PC-3 (cell line): ENCODE measurements around the gene ARHGEF28. TPM values are rescaled to one million over a fixed set of nuclear protein-coding genes. Genes with fewer than 3 reads are reported as not detected.

Experiments
- ATAC-seq: fragments of 200-7000 bp; cut with Tn5 transposase; 2 replicates; pipeline ENCODE4 v1.9.1; 2020; ENCODE audit warnings: mild to moderate bottlenecking, moderate library complexity
- BruUV-seq: library from RNA; stranded (reverse); fragments of 400-500 nt; replicated peaks from 2 replicates; lab custom pipeline; 2021; lab: Mats Ljungman, UMichigan
- CTCF ChIA-PET: fragments of 300-600 bp; sonication (Branson Sonifier 250); formaldehyde crosslinking; loops from one replicate; lab custom pipeline; 2022; ENCODE audit warnings: antibody characterized with exemption; lab: Charles Lee
- POLR2A ChIA-PET: fragments of 300-600 bp; sonication (Branson Sonifier 250); formaldehyde crosslinking; loops from one replicate; lab custom pipeline; 2022; ENCODE audit warnings: antibody characterized with exemption; ENCODE audit not compliant: unreplicated experiment; lab: Charles Lee
- DNase-seq: peaks from one replicate; pipeline ENCODE4 v3.0.0-alpha.2; 2015
- H2AFZ ChIP-seq: fragments of 300-600 bp; sonication (generic); 2 replicates; pipeline ENCODE4 v1.6.0; 2016; ENCODE audit warnings: antibody characterized with exemption, low read length
- H3F3A ChIP-seq: fragments of 300-600 bp; sonication (generic); one replicate; pipeline ENCODE4 v1.6.0; 2017; ENCODE audit warnings: antibody characterized with exemption, low read length, control low read depth, mild to moderate bottlenecking; ENCODE audit not compliant: unreplicated experiment
- H3K27ac ChIP-seq: fragments of 300-600 bp; sonication (generic); 2 replicates; pipeline ENCODE4 v1.5.1; 2016; ENCODE audit warnings: mild to moderate bottlenecking, low read length
- H3K27me3 ChIP-seq: fragments of 300-600 bp; sonication (generic); 2 replicates; pipeline ENCODE4 v1.6.1; 2016; ENCODE audit warnings: low read length, mixed read lengths
- H3K36me3 ChIP-seq: fragments of 300-600 bp; sonication (generic); 2 replicates; pipeline ENCODE4 v1.6.1; 2016; ENCODE audit warnings: low read depth, mixed run types, low read length, mixed read lengths
- H3K4me1 ChIP-seq: fragments of 300-600 bp; sonication (generic); 2 replicates; pipeline ENCODE4 v1.5.1; 2016; ENCODE audit warnings: low read length; ENCODE audit not compliant: insufficient read depth
- H3K4me2 ChIP-seq: fragments of 300-600 bp; sonication (generic); 2 replicates; pipeline ENCODE4 v1.6.0; 2016; ENCODE audit warnings: low read length
- H3K4me3 ChIP-seq: fragments of 300-600 bp; sonication (generic); 2 replicates; pipeline ENCODE4 v1.5.1; 2016; ENCODE audit warnings: mild to moderate bottlenecking, low read length, mixed read lengths
- H3K79me2 ChIP-seq: fragments of 300-600 bp; sonication (generic); 2 replicates; pipeline ENCODE4 v1.6.1; 2017; ENCODE audit warnings: low read length, mixed read lengths
- H3K9ac ChIP-seq: fragments of 300-600 bp; sonication (generic); 2 replicates; pipeline ENCODE4 v1.6.0; 2016; ENCODE audit warnings: mild to moderate bottlenecking, low read length
- H3K9me2 ChIP-seq: fragments of 300-600 bp; sonication (generic); replicated peaks from 2 replicates; pipeline ENCODE4 v1.6.1; 2016; ENCODE audit warnings: mixed run types, low read length, mixed read lengths
- H3K9me3 ChIP-seq: fragments of 300-600 bp; sonication (generic); 2 replicates; pipeline ENCODE4 v1.6.1; 2016; ENCODE audit warnings: low read length, mixed read lengths
- H4K20me1 ChIP-seq: fragments of 300-600 bp; sonication (generic); 2 replicates; pipeline ENCODE4 v1.6.1; 2016; ENCODE audit warnings: low read length, mixed read lengths
- EZH2 ChIP-seq: fragments of 300-600 bp; sonication (generic); IDR thresholded peaks from one replicate; pipeline ENCODE4 v1.6.1; 2017; ENCODE audit warnings: antibody characterized with exemption, mild to moderate bottlenecking, low read length; ENCODE audit not compliant: unreplicated experiment
- EZH2phosphoT487 ChIP-seq: fragments of 300-600 bp; sonication (generic); IDR thresholded peaks from 2 replicates; pipeline ENCODE4 v1.6.1; 2018; ENCODE audit warnings: mild to moderate bottlenecking, antibody characterized with exemption, low read length, borderline replicate concordance
- intact Hi-C: fragments of 100-400 bp; cut with micrococcal nuclease; formaldehyde crosslinking; loops from 2 replicates; pipeline ENCODE4 v1.9.0; 2023
- total RNA-seq: library from RNA; depleted of rRNA; stranded (reverse); fragments of >200 nt; gene quantifications from 2 replicates; pipeline ENCODE4 v1.2.3, GENCODE V29; 2014
- TF ChIP-seq, protein P1 (sequence below): fragments of 300-600 bp; sonication (generic); conservative IDR thresholded peaks from 2 replicates; pipeline ENCODE4 v1.5.1; 2017; ENCODE audit warnings: antibody characterized with exemption, low read depth, mild to moderate bottlenecking, low read length

ARHGEF28 gene
- total RNA-seq, 1 experiment from 2014 or later, result 24.2 TPM

GRCh38 chr5:73684691-73685090 is 58.7 kb downstream of the ARHGEF28 start:
- DNase-seq, result no peak
- Histone ChIP-seq H3K4me3 (no peak overlapping the region), H3K27ac (no peak overlapping the region), H4K20me1 (no peaks in the 10 kb centered on the region), H3K79me2 (no peaks in the 10 kb centered on the region), H3K27me3 (no peaks in the 10 kb centered on the region), H2AFZ (no peak overlapping the region), H3F3A (no peaks in the 10 kb centered on the region), H3K9me2 (no peaks in the 10 kb centered on the region), H3K4me2 (no peak overlapping the region), H3K36me3 (no peaks in the 10 kb centered on the region), H3K9me3 (no peaks in the 10 kb centered on the region), H3K9ac (no peak overlapping the region), H3K4me1 (no peaks in the 10 kb centered on the region)
- no peak for ATAC-seq
- ChIA-PET CTCF (no interaction called here), POLR2A (no interaction called here)
- intact Hi-C loops, result no loop called here
- TF ChIP-seq EZH2, result no peak
- TF ChIP-seq, protein P1, sequence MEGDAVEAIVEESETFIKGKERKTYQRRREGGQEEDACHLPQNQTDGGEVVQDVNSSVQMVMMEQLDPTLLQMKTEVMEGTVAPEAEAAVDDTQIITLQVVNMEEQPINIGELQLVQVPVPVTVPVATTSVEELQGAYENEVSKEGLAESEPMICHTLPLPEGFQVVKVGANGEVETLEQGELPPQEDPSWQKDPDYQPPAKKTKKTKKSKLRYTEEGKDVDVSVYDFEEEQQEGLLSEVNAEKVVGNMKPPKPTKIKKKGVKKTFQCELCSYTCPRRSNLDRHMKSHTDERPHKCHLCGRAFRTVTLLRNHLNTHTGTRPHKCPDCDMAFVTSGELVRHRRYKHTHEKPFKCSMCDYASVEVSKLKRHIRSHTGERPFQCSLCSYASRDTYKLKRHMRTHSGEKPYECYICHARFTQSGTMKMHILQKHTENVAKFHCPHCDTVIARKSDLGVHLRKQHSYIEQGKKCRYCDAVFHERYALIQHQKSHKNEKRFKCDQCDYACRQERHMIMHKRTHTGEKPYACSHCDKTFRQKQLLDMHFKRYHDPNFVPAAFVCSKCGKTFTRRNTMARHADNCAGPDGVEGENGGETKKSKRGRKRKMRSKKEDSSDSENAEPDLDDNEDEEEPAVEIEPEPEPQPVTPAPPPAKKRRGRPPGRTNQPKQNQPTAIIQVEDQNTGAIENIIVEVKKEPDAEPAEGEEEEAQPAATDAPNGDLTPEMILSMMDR, result no peak
- TF ChIP-seq EZH2phosphoT487, result no peak
- BruUV-seq, result no TSS peak

GRCh38 chr5:73686912-73687311 is 60.9 kb downstream of the ARHGEF28 start:
- Histone ChIP-seq H3K4me3 (no peak overlapping the region), H3K36me3 (no peaks in the 10 kb centered on the region), H3K9me3 (no peaks in the 10 kb centered on the region), H3K27ac (no peak overlapping the region), H3F3A (no peaks in the 10 kb centered on the region), H3K4me2 (no peak overlapping the region), H3K4me1 (peaks cover 8% of the 10 kb centered on the region), H3K27me3 (no peaks in the 10 kb centered on the region), H3K9ac (no peak overlapping the region), H4K20me1 (no peaks in the 10 kb centered on the region), H3K9me2 (no peaks in the 10 kb centered on the region), H3K79me2 (no peaks in the 10 kb centered on the region), H2AFZ (no peak overlapping the region)
- no peak for TF ChIP-seq EZH2phosphoT487
- TF ChIP-seq, protein P1, result no peak
- TF ChIP-seq EZH2, result no peak
- CTCF ChIA-PET, result no interaction called here
- POLR2A ChIA-PET, result no interaction called here
- intact Hi-C loops, result no loop called here
- BruUV-seq, result no TSS peak
- ATAC-seq (no peak), DNase-seq (no peak)

DNA sequence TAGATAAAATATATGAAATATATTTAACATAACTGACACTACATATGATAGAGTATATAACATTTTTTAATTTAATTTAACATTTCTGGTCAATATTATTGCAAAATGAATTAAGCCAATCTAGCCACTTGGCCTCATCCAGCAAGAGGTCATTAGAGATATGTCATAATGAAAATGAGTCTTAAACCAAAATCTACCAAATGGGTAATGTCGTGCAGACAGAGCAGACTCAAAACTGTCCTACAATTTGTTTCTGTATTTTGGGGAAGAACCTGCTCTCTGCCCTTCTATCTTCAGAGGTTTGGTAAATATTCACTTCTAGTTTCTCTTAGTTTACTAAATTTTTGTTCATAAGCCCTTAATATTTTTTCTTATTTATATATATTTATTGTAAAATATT is 61.4 kb downstream of the ARHGEF28 start:
- ATAC-seq, result no peak

More for the DNA sequence above, 61.4 kb downstream of the ARHGEF28 start:
- DNase-seq, result no peak
- H3K27ac ChIP-seq, result no peak overlapping the region
- no peaks in the 10 kb centered on the region for H3F3A ChIP-seq
- TF ChIP-seq EZH2phosphoT487, result no peak
- TF ChIP-seq, protein P1, result no peak
- no peak for TF ChIP-seq EZH2
- H3K9me2 ChIP-seq, result no peaks in the 10 kb centered on the region
- H3K27me3 ChIP-seq, result no peaks in the 10 kb centered on the region
- H2AFZ ChIP-seq, result no peak overlapping the region
- H3K4me3 ChIP-seq, result no peak overlapping the region
- CTCF ChIA-PET, result no interaction called here
- H4K20me1 ChIP-seq, result no peaks in the 10 kb centered on the region
- no TSS peak for BruUV-seq
- H3K79me2 ChIP-seq, result no peaks in the 10 kb centered on the region
- POLR2A ChIA-PET, result no interaction called here
- H3K4me2 ChIP-seq, result no peak overlapping the region
- no peaks in the 10 kb centered on the region for H3K9me3 ChIP-seq
- H3K9ac ChIP-seq, result no peak overlapping the region
- peaks cover 13% of the 10 kb centered on the region for H3K4me1 ChIP-seq
- no peaks in the 10 kb centered on the region for H3K36me3 ChIP-seq
- intact Hi-C loops, result no loop called here
